IMR-90 (cell line): ENCODE results near the gene TRAPPC5. TPM values are rescaled to one million over a fixed set of nuclear protein-coding genes. Genes with fewer than 3 reads are reported as not detected.

ENCODE experiments used
- ATAC-seq: fragments of 200-7000 bp; cut with Tn5 transposase; 2 replicates; pipeline ENCODE4 v1.9.1; 2020; ENCODE audit warnings: low read depth, mild to moderate bottlenecking, moderate library complexity
- BruUV-seq: library from RNA; stranded (reverse); fragments of 400-500 nt; replicated peaks from 2 replicates; lab custom pipeline; 2021; lab: Mats Ljungman, UMichigan
- CTCF ChIA-PET: fragments of 300-600 bp; formaldehyde crosslinking; extraction: SDS; loops from one replicate; lab custom pipeline; 2021; ENCODE audit warnings: antibody characterized with exemption; lab: Yijun Ruan, JAX
- POLR2A ChIA-PET: fragments of 300-600 bp; sonication (Branson Sonifier 250); formaldehyde crosslinking; loops from one replicate; lab custom pipeline; 2022; ENCODE audit warnings: antibody characterized with exemption; ENCODE audit not compliant: unreplicated experiment; lab: Charles Lee
- DNase-seq: peaks from one replicate; pipeline ENCODE4 v3.0.0; 2013
- H2AFZ ChIP-seq: replicated peaks from 2 replicates; pipeline ENCODE3; 2013; ENCODE audit warnings: low read length, mild to moderate bottlenecking; ENCODE audit not compliant: poor library complexity
- H2AK5ac ChIP-seq: 2 replicates; pipeline ENCODE4 v1.6.1; 2013; ENCODE audit warnings: low read depth, low read length, inconsistent platforms
- H2AK9ac ChIP-seq: replicated peaks from 2 replicates; pipeline ENCODE3; 2013; ENCODE audit warnings: mild to moderate bottlenecking, low read depth, low read length, moderate library complexity; ENCODE audit not compliant: poor library complexity
- H2BK120ac ChIP-seq: 2 replicates; pipeline ENCODE4 v1.6.1; 2013; ENCODE audit warnings: low read depth, low read length, inconsistent platforms
- H2BK15ac ChIP-seq: 3 replicates; pipeline ENCODE4 v1.6.1; 2013; ENCODE audit warnings: low read depth, low read length, inconsistent platforms
- H2BK20ac ChIP-seq: 2 replicates; pipeline ENCODE4 v1.6.1; 2013; ENCODE audit warnings: low read depth, mild to moderate bottlenecking, inconsistent platforms, low read length, moderate library complexity
- H2BK5ac ChIP-seq: 2 replicates; pipeline ENCODE4 v1.6.1; 2013; ENCODE audit warnings: mild to moderate bottlenecking, low read depth, low read length, inconsistent platforms; ENCODE audit not compliant: poor library complexity, severe bottlenecking
- H3K14ac ChIP-seq: replicated peaks from 2 replicates; pipeline ENCODE4 v1.6.1; 2013; ENCODE audit warnings: low read depth, low read length, inconsistent platforms
- H3K18ac ChIP-seq: 2 replicates; pipeline ENCODE4 v1.6.1; 2013; ENCODE audit warnings: low read depth, low read length, control low read depth
- H3K23ac ChIP-seq: 2 replicates; pipeline ENCODE4 v1.6.1; 2013; ENCODE audit warnings: low read depth, low read length, inconsistent platforms
- H3K27ac ChIP-seq: 2 replicates; pipeline ENCODE4 v1.5.1; 2013; ENCODE audit warnings: mild to moderate bottlenecking, control low read depth, low read length; ENCODE audit not compliant: insufficient read depth
- H3K27me3 ChIP-seq: 2 replicates; pipeline ENCODE4 v1.6.1; 2013; ENCODE audit warnings: low read length; ENCODE audit not compliant: control insufficient read depth, insufficient read depth
- H3K36me3 ChIP-seq: 2 replicates; pipeline ENCODE4 v1.6.1; 2013; ENCODE audit warnings: low read length, mixed read lengths; ENCODE audit not compliant: control insufficient read depth, insufficient read depth
- H3K4ac ChIP-seq: 2 replicates; pipeline ENCODE4 v1.6.1; 2013; ENCODE audit warnings: low read depth, low read length, inconsistent platforms
- H3K4me1 ChIP-seq: 2 replicates; pipeline ENCODE4 v1.6.1; 2013; ENCODE audit warnings: low read length, mixed read lengths; ENCODE audit not compliant: control insufficient read depth, insufficient read depth
- H3K4me2 ChIP-seq: 2 replicates; pipeline ENCODE4 v1.6.1; 2013; ENCODE audit warnings: low read depth, mild to moderate bottlenecking, control low read depth, low read length, moderate library complexity
- H3K4me3 ChIP-seq: 2 replicates; pipeline ENCODE4 v1.5.1; 2013; ENCODE audit warnings: low read depth, mild to moderate bottlenecking, control low read depth, low read length, moderate library complexity; ENCODE audit not compliant: insufficient read depth
- H3K56ac ChIP-seq: 2 replicates; pipeline ENCODE4 v1.6.1; 2013; ENCODE audit warnings: low read length, inconsistent platforms; ENCODE audit not compliant: insufficient read depth; ENCODE audit errors: extremely low read depth
- H3K79me1 ChIP-seq, 2 experiments: 2 replicates each; pipeline ENCODE4 v1.6.1; 2013; ENCODE audit warnings: low read length in 2 of 2, inconsistent platforms in 1 of 2, low read depth in 1 of 2
- H3K9ac ChIP-seq: 2 replicates; pipeline ENCODE4 v1.6.1; 2013; ENCODE audit warnings: low read depth, low read length, control low read depth
- H3K9me1 ChIP-seq: 2 replicates; pipeline ENCODE4 v1.6.1; 2013; ENCODE audit warnings: low read length, inconsistent platforms; ENCODE audit not compliant: insufficient read depth
- H3K9me3 ChIP-seq: 2 replicates; pipeline ENCODE4 v1.6.1; 2013; ENCODE audit warnings: low read length; ENCODE audit not compliant: control insufficient read depth, insufficient read depth
- H4K20me1 ChIP-seq: 2 replicates; pipeline ENCODE4 v1.6.1; 2013; ENCODE audit warnings: low read length, inconsistent platforms; ENCODE audit not compliant: insufficient read depth
- H4K5ac ChIP-seq: 2 replicates; pipeline ENCODE4 v1.6.1; 2013; ENCODE audit warnings: mild to moderate bottlenecking, low read depth, low read length, control low read depth
- H4K8ac ChIP-seq, 2 experiments: 2 replicates each; pipeline ENCODE4 v1.6.1; 2013; ENCODE audit warnings: low read depth in 2 of 2, low read length in 2 of 2, control low read depth in 1 of 2, inconsistent platforms in 1 of 2
- H4K91ac ChIP-seq: 2 replicates; pipeline ENCODE4 v1.6.1; 2013; ENCODE audit warnings: low read depth, low read length, inconsistent platforms; ENCODE audit not compliant: insufficient read depth
- BHLHE40 ChIP-seq: fragments of 150-350 bp; IDR thresholded peaks from 2 replicates; pipeline ENCODE4 v1.6.1; 2016; ENCODE audit warnings: mild to moderate bottlenecking, low read depth, low read length
- CEBPB ChIP-seq: IDR thresholded peaks from 2 replicates; pipeline ENCODE4 v1.6.1; 2012; ENCODE audit warnings: low read depth, low read length, improper control_type of control experiment
- CHD1 ChIP-seq: IDR thresholded peaks from 2 replicates; pipeline ENCODE4 v1.6.1; 2012; ENCODE audit warnings: low read depth, low read length, improper control_type of control experiment
- CTCF ChIP-seq: conservative IDR thresholded peaks from 2 replicates; pipeline ENCODE4 v1.5.1; 2012; ENCODE audit warnings: mild to moderate bottlenecking, low read depth, low read length, improper control_type of control experiment
- ELK1 ChIP-seq: fragments of 150-350 bp; IDR thresholded peaks from 2 replicates; pipeline ENCODE4 v1.6.1; 2016; ENCODE audit warnings: low read depth, mild to moderate bottlenecking, low read length, moderate library complexity, borderline replicate concordance
- FOS ChIP-seq: fragments of 150-350 bp; IDR thresholded peaks from 2 replicates; pipeline ENCODE4 v1.6.1; 2016; ENCODE audit warnings: low read depth, low read length
- MAFK ChIP-seq: IDR thresholded peaks from 2 replicates; pipeline ENCODE4 v1.6.1; 2012; ENCODE audit warnings: low read depth, low read length, improper control_type of control experiment
- MAZ ChIP-seq: IDR thresholded peaks from 2 replicates; pipeline ENCODE4 v1.6.1; 2012; ENCODE audit warnings: low read depth, mild to moderate bottlenecking, low read length, improper control_type of control experiment, moderate library complexity, borderline replicate concordance
- MXI1 ChIP-seq: IDR thresholded peaks from 2 replicates; pipeline ENCODE4 v1.6.1; 2012; ENCODE audit warnings: low read depth, mild to moderate bottlenecking, low read length, moderate library complexity, borderline replicate concordance
- NFE2L2 ChIP-seq: fragments of 150-350 bp; IDR thresholded peaks from 2 replicates; pipeline ENCODE4 v1.6.1; 2016; ENCODE audit warnings: low read depth, mild to moderate bottlenecking, low read length
- POLR2A ChIP-seq: IDR thresholded peaks from 2 replicates; pipeline ENCODE4 v1.6.1; 2012; ENCODE audit warnings: mild to moderate bottlenecking, low read depth, low read length
- RAD21 ChIP-seq: IDR thresholded peaks from 2 replicates; pipeline ENCODE4 v1.6.1; 2012; ENCODE audit warnings: low read length, improper control_type of control experiment
- RCOR1 ChIP-seq: IDR thresholded peaks from 2 replicates; pipeline ENCODE4 v1.6.1; 2012; ENCODE audit warnings: mild to moderate bottlenecking, low read length, improper control_type of control experiment; ENCODE audit not compliant: insufficient replicate concordance
- RFX5 ChIP-seq: IDR thresholded peaks from 2 replicates; pipeline ENCODE4 v1.8.0; 2012; ENCODE audit warnings: low read depth, mild to moderate bottlenecking, low read length, moderate library complexity
- SMC3 ChIP-seq: fragments of 150-350 bp; IDR thresholded peaks from 2 replicates; pipeline ENCODE4 v1.6.1; 2016; ENCODE audit warnings: low read depth, mild to moderate bottlenecking, antibody characterized with exemption, low read length, moderate library complexity
- USF2 ChIP-seq: fragments of 150-350 bp; IDR thresholded peaks from 2 replicates; pipeline ENCODE4 v1.6.1; 2017; ENCODE audit warnings: mild to moderate bottlenecking, antibody characterized with exemption, low read length, low read depth
- WGBS, 2 experiments: methylation state at CpG; one replicate each; pipeline versions ENCODE4 v1.1.5 to v1.1.7; 2013; ENCODE audit warnings: missing lambda C conversion rate in 2 of 2; ENCODE audit not compliant: insufficient read length in 1 of 2; ENCODE audit errors: extremely low coverage in 2 of 2; 5-methylcytosine and 5-hydroxymethylcytosine counted together
- dilution Hi-C: fragments of 300-500 bp; cut with HindIII; formaldehyde crosslinking; loops from one replicate; pipeline ENCODE4 v1.14.3; 2018; ENCODE audit warnings: low sequenced_read_pairs; ENCODE audit not compliant: unreplicated experiment
- in situ Hi-C: fragments of 300-500 bp; cut with MboI; formaldehyde crosslinking; loops from 3 replicates; pipeline ENCODE4 v1.14.3; 2019; ENCODE audit warnings: low sequenced_read_pairs, inconsistent platforms, mixed read lengths
- intact Hi-C: fragments of 100-400 bp; cut with micrococcal nuclease; formaldehyde crosslinking; loops from 2 replicates; pipeline ENCODE4 v1.10.0; 2022
- polyA plus RNA-seq, 3 experiments: library from polyadenylated mRNA; depleted of rRNA; stranded (reverse); fragments of >200 nt; gene quantifications; 2 replicates each; pipeline ENCODE4 v1.2.3, GENCODE V29; 2012; ENCODE audit warnings: low replicate concordance in 1 of 3
- total RNA-seq: library from RNA; depleted of rRNA; stranded (reverse); fragments of >200 nt; gene quantifications from 2 replicates; pipeline ENCODE4 v1.2.3, GENCODE V29; 2012

TRAPPC5 gene
- total and polyA plus RNA-seq, 2 of the 4 experiments (the other 2 are of a cell fraction) = 54.7 to 109 TPM

- intact Hi-C loops = no loop called here
- Histone ChIP-seq H3K9me1 (no peaks in the 10 kb centered on the region), H3K27me3 (peaks cover 2% of the 10 kb centered on the region; the same call in 1 of the 2 replicates), H3K4me3 (no peak overlapping the region), H2AK5ac (no peak overlapping the region), H3K9me3 (no peaks in the 10 kb centered on the region), H4K20me1 (no peaks in the 10 kb centered on the region), H3K4ac (no peak overlapping the region), H4K8ac (no peak overlapping the region), H3K23ac (no peak overlapping the region), H2BK120ac (no peak overlapping the region), H3K56ac (no peak overlapping the region), H3K18ac (no peak overlapping the region), H2BK5ac (no peak overlapping the region), H3K4me1 (no peaks in the 10 kb centered on the region), H2BK20ac (no peak overlapping the region), H3K4me2 (no peak overlapping the region), H2BK15ac (no peak overlapping the region), H3K9ac (no peak overlapping the region), H2AFZ (no peak overlapping the region), H3K79me1 (no peaks in the 10 kb centered on the region), H4K5ac (no peak overlapping the region), H4K91ac (no peak overlapping the region), H3K36me3 (no peaks in the 10 kb centered on the region), H2AK9ac (no peak overlapping the region), H3K27ac (no peak overlapping the region), H3K14ac (no peak overlapping the region)
- ChIA-PET CTCF (no interaction called here), POLR2A (no interaction called here)
- TF ChIP-seq USF2 (no peak), SMC3 (no peak), NFE2L2 (no peak), POLR2A (no peak), BHLHE40 (no peak), CTCF (no peak), RCOR1 (no peak), MXI1 (no peak), RAD21 (no peak), ELK1 (no peak), MAFK (no peak), MAZ (no peak), CEBPB (no peak), RFX5 (no peak), FOS (no peak), CHD1 (no peak)
- no CpG with 5 or more reads among the region's 10 CpGs for WGBS, 2 experiments
- in situ Hi-C loops = no loop called here
- ATAC-seq (no peak), DNase-seq (no peak)
- dilution Hi-C loops = no loop called here
- BruUV-seq = no TSS peak
These were observed 29.4 kb downstream of the TRAPPC5 start for GRCh38 chr19:7709932-7710460.
